HG03025 (cell line): ENCODE data around the gene LIMK2.
"Not testable (repeated sequence)": the region's sequence is repeated elsewhere in the genome, so short reads cannot be mapped to it uniquely, and the experiment has no call there.

Experiments used
- ATAC-seq: cut with Tn5 transposase; IDR thresholded peaks from one replicate; pipeline ENCODE4 v1.9.1; 2021; ENCODE audit warnings: mild to moderate bottlenecking, moderate library complexity; ENCODE audit not compliant: unreplicated experiment, low FRiP score

The LIMK2 gene

DNA sequence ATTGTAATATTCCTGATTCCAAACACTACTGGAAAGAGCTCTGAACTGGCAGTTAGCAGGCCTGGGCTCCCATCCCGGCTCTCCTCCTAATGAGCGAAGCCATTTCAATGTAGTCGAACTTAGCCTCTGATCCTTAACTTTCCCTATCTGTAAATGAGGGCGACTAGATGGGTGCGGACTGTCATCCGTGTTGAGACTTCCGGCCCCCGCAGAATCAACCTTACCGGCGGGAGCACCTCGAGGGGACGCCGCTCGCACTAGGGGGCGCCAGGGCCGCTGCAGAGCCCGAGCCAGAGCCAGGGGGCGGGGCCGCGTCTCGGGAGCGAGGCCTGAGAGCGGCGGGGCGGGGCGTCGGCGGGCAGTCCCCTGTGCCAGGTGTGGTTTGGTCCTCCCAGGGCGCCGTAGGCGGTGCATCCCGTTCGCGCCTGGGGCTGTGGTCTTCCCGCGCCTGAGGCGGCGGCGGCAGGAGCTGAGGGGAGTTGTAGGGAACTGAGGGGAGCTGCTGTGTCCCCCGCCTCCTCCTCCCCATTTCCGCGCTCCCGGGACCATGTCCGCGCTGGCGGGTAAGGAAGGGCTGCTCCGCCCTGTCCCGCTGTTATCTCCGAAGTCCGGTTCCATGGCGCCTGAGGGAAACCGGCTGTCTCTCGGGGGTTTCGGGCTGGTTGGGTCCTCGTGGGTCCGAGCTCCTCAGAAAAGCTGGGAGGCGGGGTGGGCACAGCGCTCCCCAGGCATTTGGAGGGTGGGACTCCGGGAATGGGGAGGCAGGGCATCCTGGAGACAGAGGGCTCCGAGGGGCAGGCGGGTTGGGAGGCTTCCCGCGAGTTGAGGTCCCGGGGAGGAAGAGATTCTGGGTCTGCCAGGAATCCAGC, at the start of gene LIMK2:
Gene LIMK2 (plus strand): TSS at position 437 of the 869 bp plus-strand sequence. CDS start 111 bp downstream, at position 548.
- ATAC-seq, result peak; percentile 70

DNA sequence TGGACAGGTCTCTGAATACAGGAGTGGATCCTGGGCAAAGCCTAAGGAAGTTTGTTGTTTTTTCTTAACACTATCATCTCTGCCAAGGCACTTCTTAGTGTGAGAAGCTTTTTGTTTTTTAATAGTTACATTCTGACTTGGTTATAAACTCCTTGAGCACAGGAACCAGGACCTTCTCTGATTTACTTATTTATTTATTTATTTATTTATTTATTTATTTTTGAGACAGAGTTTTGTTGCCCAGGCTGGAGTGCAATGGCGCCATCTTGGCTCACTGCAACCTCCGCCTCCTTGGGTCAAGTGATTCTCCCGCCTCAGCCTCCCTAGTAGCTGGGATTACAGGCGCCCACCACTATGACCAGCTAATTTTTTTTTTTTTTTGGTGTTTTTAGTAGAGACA, 41.1 kb upstream of the LIMK2 start:
- no peak for ATAC-seq

DNA sequence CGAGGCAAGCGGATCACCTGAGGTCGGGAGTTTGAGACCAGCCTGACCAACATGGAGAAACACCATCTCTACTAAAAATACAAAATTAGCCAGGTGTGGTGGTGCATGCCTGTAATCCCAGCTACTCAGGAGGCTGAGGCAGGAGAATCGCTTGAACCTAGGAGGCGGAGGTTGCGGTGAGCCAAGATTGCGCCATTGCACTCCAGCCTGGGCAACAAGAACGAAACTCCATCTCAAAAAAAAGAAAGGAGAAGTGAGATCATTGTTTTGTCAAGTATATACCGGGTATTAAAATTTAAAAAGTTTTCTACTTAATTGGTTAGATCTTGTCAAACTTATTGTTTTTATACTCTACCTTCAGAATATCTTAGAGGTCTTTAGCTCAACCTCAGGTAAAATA, 40.4 kb upstream of the LIMK2 start:
- ATAC-seq, result not testable (repeated sequence)

DNA sequence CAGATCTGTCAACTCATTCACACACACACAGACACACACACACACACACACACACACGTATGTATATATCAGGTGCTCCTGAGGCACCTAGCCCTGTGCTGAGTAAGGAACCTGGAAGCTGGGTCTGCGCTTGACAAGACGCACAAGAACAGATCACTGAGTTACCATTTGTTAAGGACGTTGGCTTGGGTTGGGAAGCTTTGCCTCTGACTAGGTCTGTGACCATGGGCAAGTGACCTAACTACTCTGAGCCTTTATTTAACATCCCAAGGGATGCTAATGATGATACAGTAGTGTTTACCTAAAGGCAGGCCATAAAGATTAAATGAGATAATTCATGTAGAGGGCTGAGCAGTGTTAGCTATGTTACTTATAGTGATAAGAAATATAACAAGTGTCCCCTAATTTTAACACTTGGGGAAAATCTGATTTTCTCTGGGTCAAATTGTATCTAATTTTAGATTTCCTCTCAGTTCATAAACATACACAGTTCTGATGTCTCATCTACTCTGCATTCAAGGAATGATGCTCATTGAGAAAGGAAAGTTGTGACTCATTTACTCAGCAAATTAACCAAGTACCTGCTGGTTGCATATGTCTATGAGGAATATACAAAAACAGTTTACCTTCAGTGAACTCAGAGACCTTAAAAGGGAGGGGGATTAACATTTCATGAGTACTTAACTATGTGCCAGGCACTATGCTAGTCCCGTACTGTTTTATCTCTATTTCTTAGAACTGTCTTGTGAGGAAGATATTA, 38.5 kb upstream of the LIMK2 start:
- no peak for ATAC-seq

DNA sequence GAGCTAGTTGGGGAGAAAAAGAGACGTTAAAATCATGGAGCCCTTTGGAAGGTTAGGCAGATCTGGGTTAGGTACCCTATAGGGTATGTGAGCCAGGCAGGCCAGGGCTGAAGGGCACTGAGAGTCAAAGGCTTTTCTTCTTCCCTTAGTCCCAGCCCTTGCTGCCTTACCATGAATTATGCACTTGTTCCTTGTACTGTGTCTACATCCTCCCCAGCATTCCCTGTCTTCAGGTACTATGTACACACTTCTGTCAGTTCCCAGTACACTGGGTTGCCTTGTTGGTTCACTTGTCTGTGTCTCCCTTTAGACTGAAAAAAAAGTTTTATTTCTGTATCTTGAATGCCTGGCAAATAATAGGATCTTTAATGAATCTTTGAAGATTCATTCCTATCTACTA, 35.2 kb upstream of the LIMK2 start:
- ATAC-seq, result no peak

DNA sequence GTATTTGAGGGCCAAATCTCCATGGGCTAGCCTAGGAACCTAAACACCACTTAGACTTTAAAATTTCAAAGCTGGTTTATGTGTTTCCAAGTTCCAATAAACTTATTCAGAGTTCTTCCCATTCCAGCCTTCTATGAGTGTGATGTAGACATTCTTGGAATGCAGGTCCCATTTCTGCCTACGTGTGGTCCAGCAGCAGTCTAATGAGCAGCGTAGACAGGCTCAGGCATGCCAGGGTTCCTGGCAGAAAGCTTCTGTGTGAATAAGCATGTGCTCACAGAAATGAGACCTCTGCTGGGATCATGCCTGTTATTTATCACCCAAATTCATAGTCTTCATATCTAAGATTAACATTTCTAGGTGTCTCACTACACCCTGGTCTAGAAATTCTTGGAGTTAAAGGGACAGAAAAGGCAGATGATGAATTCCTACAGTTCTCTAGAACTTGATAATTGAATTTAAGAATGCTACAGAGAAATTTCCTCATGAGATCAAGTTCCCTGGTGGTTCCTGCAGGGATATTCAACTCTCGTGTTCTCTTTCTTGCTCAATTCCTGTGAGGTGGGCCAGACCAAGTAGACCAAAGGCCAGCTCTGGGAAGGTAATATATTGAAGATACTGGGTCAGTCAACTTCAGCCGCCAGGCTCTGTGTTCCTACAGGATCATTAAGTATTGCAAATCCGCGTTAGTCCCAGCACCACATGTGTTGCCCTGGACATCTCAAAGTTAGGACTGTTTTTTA, 34.5 kb upstream of the LIMK2 start:
- ATAC-seq, result no peak

DNA sequence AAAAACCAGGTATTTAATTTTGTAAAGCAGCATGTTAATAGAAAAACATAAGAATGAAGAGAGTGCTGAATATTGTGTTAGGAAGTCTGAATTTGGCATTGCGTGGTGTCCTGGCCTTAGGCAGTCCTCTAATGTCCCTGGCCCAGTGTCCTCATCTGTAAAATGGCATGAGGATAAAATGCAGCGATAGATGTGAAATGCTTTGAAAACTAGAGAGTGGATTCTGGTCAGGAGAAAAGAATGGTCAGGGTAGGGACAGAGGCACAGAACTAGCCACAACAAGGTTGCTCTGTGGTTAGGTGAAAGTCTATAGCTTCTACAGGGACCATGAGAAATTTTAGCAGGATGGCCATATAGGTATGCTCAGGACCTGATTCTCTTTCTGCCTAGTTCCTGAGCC, 33.2 kb upstream of the LIMK2 start:
- no peak for ATAC-seq

DNA sequence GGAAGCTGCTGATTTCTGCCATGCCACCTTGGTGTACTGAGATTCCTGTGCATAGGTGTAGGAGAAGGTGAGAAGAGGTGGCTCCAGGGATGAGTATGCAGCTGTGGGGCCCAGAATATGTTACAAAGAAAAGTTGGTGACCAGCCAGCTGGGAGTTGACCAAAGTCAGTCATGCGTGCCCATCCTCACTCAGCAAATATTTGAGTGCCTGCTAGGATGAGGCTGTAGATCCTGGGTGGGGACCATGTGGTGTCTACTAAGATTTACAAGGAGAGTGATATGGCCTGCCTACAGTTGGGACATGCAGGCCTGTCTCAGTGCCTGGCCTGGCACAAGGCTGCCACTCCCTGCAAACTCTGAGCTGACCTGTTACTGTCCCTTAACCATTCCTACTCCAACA, 32.8 kb upstream of the LIMK2 start:
- ATAC-seq, result no peak

DNA sequence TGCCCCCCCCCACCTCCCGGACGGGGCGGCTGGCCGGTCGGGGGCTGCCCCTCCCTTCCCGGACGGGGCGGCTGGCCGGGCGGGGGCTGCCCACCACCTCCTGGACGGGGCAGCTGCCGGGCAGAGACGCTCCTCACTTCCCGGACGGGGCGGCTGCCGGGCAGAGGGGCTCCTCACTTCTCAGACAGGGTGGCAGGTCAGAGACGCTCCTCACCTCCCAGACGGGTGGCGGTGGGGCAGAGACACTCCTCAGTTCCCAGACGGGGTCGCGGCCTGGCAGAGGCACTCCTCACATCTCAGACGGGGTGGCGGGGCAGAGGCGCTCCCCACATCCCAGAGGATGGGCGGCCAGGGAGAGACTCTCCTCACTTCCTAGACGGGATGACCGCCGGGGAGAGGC, 28.1 kb upstream of the LIMK2 start:
- ATAC-seq, result no peak

DNA sequence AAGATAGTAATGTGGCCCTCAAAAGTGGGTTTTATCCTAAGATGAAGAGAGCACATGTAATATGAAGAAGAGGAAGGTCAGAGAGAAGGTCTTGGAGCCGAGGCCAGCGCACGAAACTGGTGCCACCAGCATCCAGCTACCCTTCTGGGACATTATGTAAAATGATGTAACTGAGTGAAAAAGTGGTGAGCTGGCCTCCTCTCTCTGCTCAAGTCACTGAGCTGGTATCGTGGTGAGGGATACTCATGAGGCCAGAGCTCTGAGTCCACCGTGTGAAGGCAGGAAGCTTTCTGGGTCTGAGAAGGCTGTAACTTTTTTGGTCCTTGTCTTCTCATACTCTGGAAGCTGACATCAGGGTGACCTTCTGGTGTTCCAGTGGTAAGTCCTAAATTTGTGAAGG, 27.0 kb upstream of the LIMK2 start:
- ATAC-seq, result no peak

DNA sequence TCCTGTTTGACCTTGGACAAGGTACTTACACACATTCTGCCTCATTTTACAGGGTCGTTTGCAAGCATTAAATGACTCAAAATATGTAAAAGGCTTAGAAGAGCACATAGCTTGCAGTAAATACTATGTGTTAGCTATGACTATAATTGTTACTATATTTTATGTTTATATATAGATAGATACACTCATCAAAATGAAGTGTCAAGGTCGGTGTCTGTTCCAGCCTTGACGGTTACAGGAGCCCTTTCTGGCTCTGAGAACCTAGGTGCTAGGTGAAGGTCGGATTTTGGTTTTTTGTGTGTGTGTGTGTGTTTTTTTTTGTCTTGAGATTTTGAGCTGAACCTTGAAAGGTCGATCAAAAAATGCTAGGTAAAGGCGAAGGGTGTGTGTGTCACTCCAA, 24.5 kb upstream of the LIMK2 start:
- ATAC-seq, result no peak

DNA sequence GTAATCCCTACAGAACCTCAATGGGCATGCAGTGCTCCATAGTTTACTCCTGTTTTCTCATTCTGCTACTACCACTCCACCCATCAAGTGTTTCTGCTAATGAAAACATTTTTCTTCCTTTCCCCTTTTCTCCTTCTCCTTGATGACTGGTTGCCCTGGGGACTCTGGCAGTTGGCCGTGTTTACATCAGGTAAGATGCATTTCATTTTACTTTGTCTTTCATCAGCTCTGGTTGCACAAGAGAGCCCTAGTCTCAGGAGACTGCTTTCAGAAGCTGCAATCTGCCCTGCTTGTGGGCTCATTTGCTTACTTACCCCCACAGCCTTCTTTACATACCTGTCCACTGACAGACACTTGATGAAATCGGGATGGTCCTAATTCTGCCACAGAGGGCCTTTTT, 19.6 kb upstream of the LIMK2 start:
- no peak for ATAC-seq

DNA sequence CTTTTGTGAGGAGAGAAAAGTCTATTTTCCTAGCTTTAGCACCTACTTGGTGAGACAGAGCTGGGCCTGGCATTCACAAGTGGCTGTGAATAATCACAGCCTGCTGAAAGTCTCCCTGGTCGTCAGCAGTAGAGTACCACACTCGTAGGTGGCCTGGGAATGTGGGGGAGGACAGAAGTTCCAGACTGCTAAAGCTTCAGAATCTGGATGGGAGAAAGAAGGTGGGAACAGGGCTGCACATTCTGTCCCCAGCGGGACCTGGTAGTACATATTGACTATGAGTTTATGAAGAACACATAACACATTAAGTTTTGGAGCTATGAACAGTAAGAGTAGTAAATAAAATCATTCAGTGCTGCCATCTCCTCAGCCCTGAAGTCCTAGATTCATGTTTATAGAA, 19.0 kb upstream of the LIMK2 start:
- ATAC-seq, result no peak

DNA sequence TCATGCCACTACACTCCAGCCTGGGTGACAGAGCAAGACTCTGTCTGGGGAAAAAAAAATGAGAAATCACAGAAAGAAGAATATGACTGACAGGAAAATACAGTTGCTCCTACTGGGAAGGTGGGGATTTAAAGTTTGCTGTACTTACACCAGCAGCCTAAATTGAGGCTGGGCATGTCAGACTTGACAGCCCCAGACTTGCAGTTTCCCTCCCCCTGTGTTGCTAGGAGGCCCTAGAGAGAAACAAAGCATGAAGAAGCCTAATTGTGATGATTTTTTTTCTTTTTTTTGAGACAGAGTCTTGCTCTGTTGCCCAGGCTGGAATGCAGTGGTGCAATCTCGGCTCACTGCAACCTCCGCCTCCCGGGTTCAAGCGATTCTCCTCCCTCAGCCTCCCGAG, 17.4 kb upstream of the LIMK2 start:
- ATAC-seq, result not testable (repeated sequence)

DNA sequence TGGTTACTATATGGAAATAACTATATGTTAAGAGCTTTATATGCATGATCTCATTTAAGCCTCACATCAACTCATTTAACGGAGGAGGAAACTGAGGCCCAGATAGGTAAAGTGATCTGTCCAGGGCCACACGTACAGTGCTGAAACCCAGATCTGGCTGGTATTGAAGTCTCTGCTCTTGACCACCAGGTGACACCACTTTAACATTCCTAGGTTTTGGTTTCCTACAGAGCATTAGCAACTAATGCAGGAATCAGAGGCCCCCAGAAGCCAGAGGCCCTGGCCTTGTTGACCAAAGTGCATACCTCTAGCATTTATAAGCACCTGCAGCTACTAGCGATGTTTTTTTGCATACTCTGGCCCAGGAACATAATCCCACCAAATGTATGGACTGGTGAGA, 12.9 kb upstream of the LIMK2 start:
- no peak for ATAC-seq

DNA sequence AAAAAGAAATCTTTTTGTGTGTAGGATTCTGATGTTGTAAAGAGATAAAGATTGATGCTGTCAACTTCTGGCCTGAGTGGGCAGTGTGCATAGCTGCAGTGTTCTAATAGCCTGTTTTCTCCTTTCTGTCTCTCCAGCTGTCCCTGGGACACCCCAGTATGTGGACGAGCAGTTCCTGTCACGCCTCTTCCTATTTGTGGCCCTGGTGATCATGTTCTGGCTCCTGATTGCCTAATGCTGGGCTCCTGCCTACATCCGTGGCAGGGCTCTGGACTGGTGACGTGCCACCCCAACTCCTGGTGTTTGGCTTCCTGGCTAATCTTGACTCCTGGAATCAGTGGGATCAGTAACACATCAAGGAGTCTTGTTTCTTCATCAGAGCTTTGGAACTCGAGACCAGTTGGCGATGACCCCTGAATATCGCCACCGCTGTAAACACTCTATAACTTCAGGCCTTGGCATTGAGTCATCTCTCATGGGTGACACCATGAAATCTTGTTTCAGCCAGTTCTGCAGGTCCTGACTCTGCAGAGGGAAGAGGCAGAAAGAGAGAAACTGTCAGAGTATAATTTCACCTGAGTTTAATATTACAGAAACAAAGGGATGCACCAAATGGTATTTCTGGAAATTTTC, 7.6 kb upstream of the LIMK2 start:
- ATAC-seq, result not testable (repeated sequence)

DNA sequence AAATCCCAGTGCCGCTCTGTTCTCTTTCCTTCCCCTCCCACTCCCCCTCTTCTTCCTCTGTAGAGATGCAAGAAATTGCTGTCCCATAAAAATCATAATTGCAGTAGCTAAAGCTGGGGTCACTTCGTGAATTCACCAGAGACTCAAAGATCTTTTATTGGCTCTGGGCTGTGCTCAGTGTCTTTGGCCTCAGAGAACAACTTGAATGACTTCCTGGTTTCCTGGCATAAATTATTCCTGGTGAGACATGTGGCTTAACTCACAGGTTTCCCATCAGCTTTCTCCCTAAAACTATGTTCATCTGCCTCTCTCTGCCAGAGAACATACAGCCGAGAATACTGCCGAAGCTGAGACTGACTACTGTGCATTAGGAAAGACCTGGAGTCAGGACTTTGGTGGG, 7.0 kb upstream of the LIMK2 start:
- ATAC-seq, result not testable (repeated sequence)

DNA sequence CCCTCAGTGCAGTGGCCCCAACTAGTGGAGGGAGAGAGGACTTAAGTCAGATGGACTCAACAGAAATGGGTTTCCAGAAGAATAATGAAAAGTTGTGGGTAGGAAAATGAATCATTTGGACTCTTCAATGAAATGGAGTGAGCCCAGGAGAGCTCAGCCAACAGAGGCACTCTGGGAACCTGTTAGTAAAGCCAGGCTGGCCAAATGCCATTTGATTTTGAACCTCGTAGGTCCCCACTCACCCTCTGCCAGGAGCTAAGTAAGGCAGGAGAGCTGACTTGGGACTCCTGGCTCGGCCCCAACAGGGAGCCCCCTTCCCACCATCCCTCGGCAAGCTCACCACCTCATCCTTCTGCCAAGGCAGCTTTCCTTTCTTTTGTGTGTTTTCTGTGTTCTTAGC, 5.6 kb upstream of the LIMK2 start:
- not testable (repeated sequence) for ATAC-seq

DNA sequence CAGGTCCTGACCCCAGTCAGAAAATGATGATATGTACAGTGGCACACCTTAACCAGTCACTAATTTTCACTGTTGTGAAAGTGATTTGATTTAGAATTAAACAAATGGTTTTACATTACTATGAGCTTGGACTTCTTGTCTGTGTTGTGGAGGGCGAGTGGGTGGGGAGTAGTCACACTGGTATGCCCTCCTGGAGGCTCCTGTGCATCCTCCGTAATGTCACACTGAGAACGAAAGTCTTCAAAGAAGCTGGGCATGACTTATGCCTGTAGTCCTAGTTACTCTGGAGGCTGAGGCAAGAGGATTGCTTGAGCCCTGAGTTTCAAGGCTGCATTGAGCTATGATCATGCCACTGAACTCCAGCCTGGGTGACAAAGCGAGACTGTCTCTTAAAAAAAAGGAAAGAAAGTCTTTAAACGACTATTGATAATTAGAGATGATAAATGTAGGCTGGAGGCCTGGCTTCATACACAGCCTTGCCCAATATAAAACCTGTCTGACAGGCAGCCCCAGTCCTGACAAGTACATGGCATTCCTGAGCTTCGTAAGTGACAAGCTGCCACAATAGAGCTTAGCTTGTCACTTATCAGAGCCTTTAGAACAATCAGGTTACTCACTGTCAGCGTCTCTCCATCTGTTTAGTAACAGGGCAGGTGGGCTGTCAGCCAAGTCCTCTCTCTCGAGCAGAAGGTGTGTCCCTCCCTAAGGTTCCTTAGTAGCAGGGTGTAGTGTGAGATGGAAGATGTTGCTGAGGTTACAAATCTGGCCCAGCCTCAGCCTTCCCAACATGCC, 5.0 kb upstream of the LIMK2 start:
- no peak for ATAC-seq
